ENCODE results near the gene TMIGD1. TPM values are rescaled to one million over a fixed set of nuclear protein-coding genes. Genes with fewer than 3 reads are reported as not detected.
"Not testable (repeated sequence)": the region's sequence is repeated elsewhere in the genome, so short reads cannot be mapped to it uniquely, and the experiment has no call there.

Gene TMIGD1
- total and polyA plus RNA-seq, 7 experiments from 2014 or later = not detected

- DNase-seq (no peak), ATAC-seq (peak; percentile 24)
- Histone ChIP-seq H3K4me1 (ENCODE audit: control insufficient read depth in 2 of 2, insufficient read depth in 2 of 2, low read length in 2 of 2) (peaks cover 0 to 6% of the 10 kb centered on the region in 2 donors), H3K27ac (ENCODE audit: low read depth, low read length) (no peak overlapping the region), H3K9me3 (ENCODE audit: control insufficient read depth in 2 of 3, low read length in 3 of 3) (no peaks in the 10 kb centered on the region), H3K4me3 (ENCODE audit: low read length) (no peak overlapping the region), H3K36me3 (ENCODE audit: control insufficient read depth in 2 of 3, insufficient read depth in 3 of 3, low read length in 3 of 3) (no peaks in the 10 kb centered on the region), H3K27me3 (ENCODE audit: control insufficient read depth in 2 of 2, insufficient read depth in 2 of 2, low read length in 2 of 2) (no peaks in the 10 kb centered on the region)
- Mint-ChIP-seq H3K4me1 (peaks cover 6 to 8% (median 6%) of the 10 kb centered on the region in 7 donors), H3K36me3 (no peaks in the 10 kb centered on the region), H3K4me3 (no peak overlapping the region), H3K27ac (no peak overlapping the region), H3K27me3 (peaks cover 0 to 2% (median 0%) of the 10 kb centered on the region in 5 donors), H3K9me3 (no peaks in the 10 kb centered on the region)
- CTCF ChIA-PET = interaction anchor here (0.7 to 1.3 kb wide), 4 partner anchors 10 to 219 kb away, joined by 3 to 4 read pairs (median 4); partner anchors contain the start of gene CPD
- intact Hi-C loops (cut with micrococcal nuclease) = no loop called here
- POLR2A ChIA-PET = interaction anchor here (0.8 kb wide), 1 partner anchor 28 kb away, joined by 3 read pairs; no protein-coding TSS in a partner anchor
Measured at GRCh38 chr17:30344283-30345088, 10.6 kb upstream of the TMIGD1 start.

GRCh38 chr17:30343796-30344195, 9.9 kb upstream of the TMIGD1 start:
- Histone ChIP-seq H3K27ac (ENCODE audit: low read depth, low read length) (no peak overlapping the region), H3K27me3 (ENCODE audit: control insufficient read depth in 2 of 2, insufficient read depth in 2 of 2, low read length in 2 of 2) (no peaks in the 10 kb centered on the region), H3K4me1 (ENCODE audit: control insufficient read depth in 2 of 2, insufficient read depth in 2 of 2, low read length in 2 of 2) (peaks cover 0 to 6% of the 10 kb centered on the region in 2 donors), H3K4me3 (ENCODE audit: low read length) (no peak overlapping the region), H3K9me3 (ENCODE audit: control insufficient read depth in 2 of 3, low read length in 3 of 3) (no peaks in the 10 kb centered on the region), H3K36me3 (ENCODE audit: control insufficient read depth in 2 of 3, insufficient read depth in 3 of 3, low read length in 3 of 3) (no peaks in the 10 kb centered on the region)
- Mint-ChIP-seq H3K27me3 (peaks cover 0 to 2% (median 0%) of the 10 kb centered on the region in 5 donors), H3K4me3 (no peak overlapping the region), H3K36me3 (no peaks in the 10 kb centered on the region), H3K27ac (no peak overlapping the region), H3K9me3 (no peaks in the 10 kb centered on the region), H3K4me1 (peaks cover 6 to 8% (median 6%) of the 10 kb centered on the region in 7 donors)
- no peak for DNase-seq
- intact Hi-C loops (cut with micrococcal nuclease) = no loop called here
- POLR2A ChIA-PET = interaction anchor here (0.8 kb wide), 1 partner anchor 27 kb away, joined by 3 read pairs; no protein-coding TSS in a partner anchor
- CTCF ChIA-PET = interaction anchor here (1.1 to 1.3 kb wide), 2 partner anchors 11 to 218 kb away, joined by 4 read pairs; no protein-coding TSS in a partner anchor
- ATAC-seq = no peak

DNA sequence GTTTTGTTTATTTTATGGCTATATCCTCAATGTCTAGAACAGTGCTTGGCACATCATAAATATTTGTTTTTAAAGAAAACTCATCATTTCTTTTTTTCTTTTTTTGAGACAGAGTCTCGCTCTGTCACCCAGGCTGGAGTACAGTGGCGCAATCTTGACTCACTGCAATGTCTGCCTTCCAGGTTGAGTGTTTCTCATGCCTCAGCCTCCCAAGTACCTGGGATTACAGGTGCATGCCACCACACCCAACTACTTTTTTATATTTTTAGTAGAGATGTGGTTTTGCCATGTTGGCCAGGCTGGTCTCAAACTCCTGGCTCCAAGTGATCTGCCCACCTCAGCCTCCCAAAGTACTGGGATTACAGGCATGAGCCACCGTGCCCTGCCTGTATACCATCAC, 9.4 kb upstream of the TMIGD1 start:
- H3K4me3 Mint-ChIP-seq; intact Hi-C loops (cut with micrococcal nuclease); H3K36me3 Mint-ChIP-seq; H3K27me3 Mint-ChIP-seq; H3K4me1 ChIP-seq (ENCODE audit: control insufficient read depth in 2 of 2, insufficient read depth in 2 of 2, low read length in 2 of 2); H3K4me1 Mint-ChIP-seq; ATAC-seq; H3K27ac ChIP-seq (ENCODE audit: low read depth, low read length); H3K36me3 ChIP-seq (ENCODE audit: control insufficient read depth in 2 of 3, insufficient read depth in 3 of 3, low read length in 3 of 3); H3K9me3 Mint-ChIP-seq; H3K27ac Mint-ChIP-seq; H3K27me3 ChIP-seq (ENCODE audit: control insufficient read depth in 2 of 2, insufficient read depth in 2 of 2, low read length in 2 of 2); H3K4me3 ChIP-seq (ENCODE audit: low read length); DNase-seq; H3K9me3 ChIP-seq (ENCODE audit: control insufficient read depth in 2 of 3, low read length in 3 of 3); CTCF ChIA-PET: not testable (repeated sequence)
- POLR2A ChIA-PET = interaction anchor here (0.5 to 0.8 kb wide), 2 partner anchors 15 to 26 kb away, joined by 3 read pairs; no protein-coding TSS in a partner anchor

- Mint-ChIP-seq H3K27me3 (peaks cover 0 to 2% (median 0%) of the 10 kb centered on the region in 5 donors), H3K4me3 (no peak overlapping the region), H3K36me3 (no peaks in the 10 kb centered on the region), H3K4me1 (peaks cover 6 to 8% (median 7%) of the 10 kb centered on the region in 7 donors), H3K9me3 (no peaks in the 10 kb centered on the region), H3K27ac (peak overlapping the region in 1 of 9 donors; percentile 7)
- Histone ChIP-seq H3K4me3 (ENCODE audit: low read length) (no peak overlapping the region), H3K9me3 (ENCODE audit: control insufficient read depth in 2 of 3, low read length in 3 of 3) (no peaks in the 10 kb centered on the region), H3K27me3 (ENCODE audit: control insufficient read depth in 2 of 2, insufficient read depth in 2 of 2, low read length in 2 of 2) (no peaks in the 10 kb centered on the region), H3K27ac (ENCODE audit: low read depth, low read length) (no peak overlapping the region), H3K4me1 (ENCODE audit: control insufficient read depth in 2 of 2, insufficient read depth in 2 of 2, low read length in 2 of 2) (peaks cover 0 to 6% of the 10 kb centered on the region in 2 donors), H3K36me3 (ENCODE audit: control insufficient read depth in 2 of 3, insufficient read depth in 3 of 3, low read length in 3 of 3) (no peaks in the 10 kb centered on the region)
- ATAC-seq (no peak), DNase-seq (no peak)
- intact Hi-C loops (cut with micrococcal nuclease) = loop anchor here (2.0 kb wide), 4 partner anchors 21 to 485 kb away; partner anchors contain the start of gene GOSR1 (in 1 of the 2)
- CTCF ChIA-PET = interaction anchor here (0.7 to 4.3 kb wide), 8 partner anchors 20 to 449 kb away, joined by 3 to 37 read pairs (median 4); no protein-coding TSS in a partner anchor
- POLR2A ChIA-PET = interaction anchor here (0.7 kb wide), 1 partner anchor 228 kb away, joined by 3 read pairs; no protein-coding TSS in a partner anchor
Measured at GRCh38 chr17:30341703-30342249, 7.9 kb upstream of the TMIGD1 start.

DNA sequence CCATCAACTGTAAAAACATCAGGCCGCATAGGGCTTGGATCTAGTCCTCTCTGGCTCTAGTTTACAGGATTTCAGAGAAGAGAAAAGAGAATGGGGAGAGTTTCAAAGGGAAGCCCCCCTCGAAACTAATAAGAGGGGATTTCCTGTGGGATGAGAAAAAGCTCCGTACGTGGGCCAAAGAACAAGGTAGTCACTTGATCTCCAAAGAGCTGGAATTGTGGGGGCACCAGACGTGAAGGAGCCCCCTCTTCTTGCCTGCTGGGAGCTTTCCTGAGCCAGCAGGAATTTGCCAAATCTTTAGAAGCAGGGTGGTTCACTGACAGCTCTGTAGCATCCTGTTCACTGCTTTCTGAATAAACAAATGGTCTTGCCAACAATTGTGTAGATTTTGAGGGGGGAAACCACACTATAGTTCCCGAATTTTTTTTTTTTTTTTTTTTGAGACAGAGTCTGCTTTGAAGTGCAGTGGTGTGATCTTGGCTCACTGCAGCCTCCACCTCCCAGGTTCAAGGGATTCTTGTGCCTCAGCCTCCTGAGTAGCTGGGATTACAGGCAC, 7.0 kb upstream of the TMIGD1 start:
- intact Hi-C loops (cut with micrococcal nuclease) = loop anchor here (1.0 to 2.0 kb wide), 7 partner anchors 22 to 486 kb away; partner anchors contain the start of genes CPD (in 2 of the 2) and GOSR1 (in 1 of the 2)
- H3K27me3 Mint-ChIP-seq = peaks cover 0 to 2% (median 0%) of the 10 kb centered on the region in 5 donors
- peaks cover 0 to 6% of the 10 kb centered on the region in 2 donors for H3K4me1 ChIP-seq (ENCODE audit: control insufficient read depth in 2 of 2, insufficient read depth in 2 of 2, low read length in 2 of 2)
- H3K9me3 Mint-ChIP-seq = peaks cover 0 to 2% (median 0%) of the 10 kb centered on the region in 11 donors
- H3K9me3 ChIP-seq (ENCODE audit: control insufficient read depth in 2 of 3, low read length in 3 of 3) = no peaks in the 10 kb centered on the region
- H3K27ac Mint-ChIP-seq = peak overlapping the region in 1 of 9 donors; percentile 56
- POLR2A ChIA-PET = interaction anchor here (0.7 to 1.0 kb wide), 2 partner anchors 37 to 237 kb away, joined by 3 read pairs; partner anchors contain the start of gene CPD
- no peak overlapping the region for H3K27ac ChIP-seq (ENCODE audit: low read depth, low read length)
- H3K4me1 Mint-ChIP-seq = peaks cover 6 to 17% (median 14%) of the 10 kb centered on the region in 7 donors
- peaks cover 0 to 2% (median 0%) of the 10 kb centered on the region in 5 donors for H3K36me3 Mint-ChIP-seq
- DNase-seq (no peak), ATAC-seq (no peak)
- H3K4me3 ChIP-seq (ENCODE audit: low read length) = no peak overlapping the region
- CTCF ChIA-PET = interaction anchor here (0.6 to 4.3 kb wide), 13 partner anchors 18 to 448 kb away, joined by 3 to 37 read pairs (median 4); partner anchors contain the start of gene CPD
- no peak overlapping the region for H3K4me3 Mint-ChIP-seq
- no peaks in the 10 kb centered on the region for H3K36me3 ChIP-seq (ENCODE audit: control insufficient read depth in 2 of 3, insufficient read depth in 3 of 3, low read length in 3 of 3)
- H3K27me3 ChIP-seq (ENCODE audit: control insufficient read depth in 2 of 2, insufficient read depth in 2 of 2, low read length in 2 of 2) = no peaks in the 10 kb centered on the region

- peaks cover 6 to 23% (median 14%) of the 10 kb centered on the region in 7 donors for H3K4me1 Mint-ChIP-seq
- ATAC-seq (no peak), DNase-seq (no peak)
- ChIA-PET CTCF (interaction anchor here (0.7 to 4.3 kb wide), 15 partner anchors 9 to 234 kb away, joined by 3 to 37 read pairs (median 4); partner anchors contain the start of genes BLMH and CPD), POLR2A (interaction anchor here (0.8 kb wide), 1 partner anchor 16 kb away, joined by 3 read pairs; no protein-coding TSS in a partner anchor)
- H3K27ac ChIP-seq (ENCODE audit: low read depth, low read length) = no peak overlapping the region
- H3K27me3 Mint-ChIP-seq = peaks cover 0 to 2% (median 0%) of the 10 kb centered on the region in 5 donors
- H3K36me3 Mint-ChIP-seq = peaks cover 0 to 2% (median 0%) of the 10 kb centered on the region in 5 donors
- intact Hi-C loops (cut with micrococcal nuclease) = loop anchor here in 1 of 2 donors (5.0 kb wide), 1 partner anchor 312 kb away; no protein-coding TSS in a partner anchor
- no peak overlapping the region for H3K4me3 Mint-ChIP-seq
- no peak overlapping the region for H3K27ac Mint-ChIP-seq
- no peaks in the 10 kb centered on the region for H3K27me3 ChIP-seq (ENCODE audit: control insufficient read depth in 2 of 2, insufficient read depth in 2 of 2, low read length in 2 of 2)
- peaks cover 0 to 2% (median 0%) of the 10 kb centered on the region in 11 donors for H3K9me3 Mint-ChIP-seq
- no peak overlapping the region for H3K4me3 ChIP-seq (ENCODE audit: low read length)
- peaks cover 0 to 6% of the 10 kb centered on the region in 2 donors for H3K4me1 ChIP-seq (ENCODE audit: control insufficient read depth in 2 of 2, insufficient read depth in 2 of 2, low read length in 2 of 2)
- no peaks in the 10 kb centered on the region for H3K9me3 ChIP-seq (ENCODE audit: control insufficient read depth in 2 of 3, low read length in 3 of 3)
- H3K36me3 ChIP-seq (ENCODE audit: control insufficient read depth in 2 of 3, insufficient read depth in 3 of 3, low read length in 3 of 3) = no peaks in the 10 kb centered on the region
Measured at GRCh38 chr17:30339086-30339485, 5.2 kb upstream of the TMIGD1 start.
